HEK293 (cell line): ENCODE measurements around the gene ABCA7.

Experiments used
- FEZF1 ChIP-seq: fragments of 450-650 bp; formaldehyde crosslinking; IDR thresholded peaks from 2 replicates; pipeline ENCODE4 v1.5.1; 2016; ENCODE audit warnings: missing biosample characterization, missing genetic modification characterization
- HOXD13 ChIP-seq: sonication (generic); formaldehyde crosslinking; IDR thresholded peaks from 2 replicates; pipeline ENCODE4 v1.8.0; 2022; ENCODE audit warnings: missing genetic modification reagents, borderline replicate concordance
- IKZF3 ChIP-seq: fragments of 450-650 bp; IDR thresholded peaks from 2 replicates; pipeline ENCODE4 v1.5.0; 2018; ENCODE audit warnings: missing biosample characterization, mild to moderate bottlenecking, missing genetic modification characterization, moderate library complexity
- KLF10 ChIP-seq: fragments of 450-650 bp; IDR thresholded peaks from 2 replicates; pipeline ENCODE4 v1.5.1; 2018; ENCODE audit warnings: missing biosample characterization, mild to moderate bottlenecking, missing genetic modification characterization
- MYNN ChIP-seq: fragments of 450-650 bp; formaldehyde crosslinking; IDR thresholded peaks from 2 replicates; pipeline ENCODE4 v1.5.1; 2016; ENCODE audit warnings: missing biosample characterization, missing genetic modification characterization, borderline replicate concordance
- OVOL3 ChIP-seq: fragments of 450-650 bp; formaldehyde crosslinking; IDR thresholded peaks from 2 replicates; pipeline ENCODE4 v1.5.1; 2016; ENCODE audit warnings: missing biosample characterization, missing genetic modification characterization
- SCRT2 ChIP-seq: fragments of 450-650 bp; formaldehyde crosslinking; IDR thresholded peaks from 2 replicates; pipeline ENCODE4 v1.5.1; 2016; ENCODE audit warnings: missing biosample characterization, missing genetic modification characterization
- SP2 ChIP-seq: fragments of 450-650 bp; formaldehyde crosslinking; IDR thresholded peaks from 2 replicates; pipeline ENCODE4 v1.5.1; 2016; ENCODE audit warnings: missing biosample characterization, missing genetic modification characterization
- WT1 ChIP-seq: fragments of 450-650 bp; formaldehyde crosslinking; IDR thresholded peaks from 2 replicates; pipeline ENCODE4 v1.5.1; 2016; ENCODE audit warnings: missing biosample characterization, missing genetic modification characterization
- ZEB2 ChIP-seq: fragments of 450-650 bp; formaldehyde crosslinking; IDR thresholded peaks from 2 replicates; pipeline ENCODE4 v1.5.1; 2016; ENCODE audit warnings: missing biosample characterization, missing genetic modification characterization
- ZNF114 ChIP-seq: fragments of 450-650 bp; formaldehyde crosslinking; IDR thresholded peaks from 2 replicates; pipeline ENCODE4 v1.5.0; 2017; ENCODE audit warnings: missing biosample characterization, missing genetic modification characterization
- ZNF169 ChIP-seq: fragments of 450-650 bp; formaldehyde crosslinking; IDR thresholded peaks from 2 replicates; pipeline ENCODE4 v1.5.1; 2016; ENCODE audit warnings: missing biosample characterization, missing genetic modification characterization
- ZNF221 ChIP-seq: fragments of 450-650 bp; formaldehyde crosslinking; IDR thresholded peaks from 2 replicates; pipeline ENCODE4 v1.5.1; 2017; ENCODE audit warnings: missing biosample characterization, missing genetic modification characterization, borderline replicate concordance
- ZNF239 ChIP-seq: fragments of 450-650 bp; formaldehyde crosslinking; IDR thresholded peaks from 2 replicates; pipeline ENCODE4 v1.5.1; 2016; ENCODE audit warnings: missing biosample characterization, missing genetic modification characterization
- ZNF404 ChIP-seq: fragments of 450-650 bp; formaldehyde crosslinking; IDR thresholded peaks from 2 replicates; pipeline ENCODE4 v1.5.1; 2017; ENCODE audit warnings: missing biosample characterization, missing genetic modification characterization
- ZNF513 ChIP-seq: fragments of 450-650 bp; IDR thresholded peaks from 2 replicates; pipeline ENCODE4 v1.5.1; 2018; ENCODE audit warnings: missing biosample characterization, missing genetic modification characterization
- ZNF561 ChIP-seq: fragments of 450-650 bp; IDR thresholded peaks from 2 replicates; pipeline ENCODE4 v1.5.1; 2018; ENCODE audit warnings: missing biosample characterization, missing genetic modification characterization, borderline replicate concordance
- ZNF585B ChIP-seq: fragments of 450-650 bp; formaldehyde crosslinking; IDR thresholded peaks from 2 replicates; pipeline ENCODE4 v1.5.1; 2016; ENCODE audit warnings: missing biosample characterization, missing genetic modification characterization
- ZNF629 ChIP-seq: fragments of 450-650 bp; formaldehyde crosslinking; IDR thresholded peaks from 2 replicates; pipeline ENCODE4 v1.5.1; 2017; ENCODE audit warnings: missing biosample characterization, missing genetic modification characterization
- ZNF664 ChIP-seq: fragments of 450-650 bp; formaldehyde crosslinking; IDR thresholded peaks from 2 replicates; pipeline ENCODE4 v1.5.1; 2016; ENCODE audit warnings: missing biosample characterization, missing genetic modification characterization
- ZNF777 ChIP-seq: fragments of 450-650 bp; formaldehyde crosslinking; IDR thresholded peaks from 2 replicates; pipeline ENCODE4 v1.5.1; 2017; ENCODE audit warnings: missing biosample characterization, missing genetic modification characterization, borderline replicate concordance
- ZNF791 ChIP-seq: fragments of 450-650 bp; formaldehyde crosslinking; IDR thresholded peaks from 2 replicates; pipeline ENCODE4 v1.5.1; 2016; ENCODE audit warnings: missing biosample characterization, missing genetic modification characterization
- ZXDB ChIP-seq: fragments of 450-650 bp; formaldehyde crosslinking; IDR thresholded peaks from 2 replicates; pipeline ENCODE4 v1.5.1; 2016; ENCODE audit warnings: missing biosample characterization, missing genetic modification characterization
- TF ChIP-seq, protein P1 (sequence below): fragments of 450-650 bp; formaldehyde crosslinking; IDR thresholded peaks from 2 replicates; pipeline ENCODE4 v1.5.1; 2016; ENCODE audit warnings: missing biosample characterization, missing genetic modification characterization
- TF ChIP-seq, protein P2 (sequence below): fragments of 450-650 bp; formaldehyde crosslinking; IDR thresholded peaks from 2 replicates; pipeline ENCODE4 v1.5.1; 2017; ENCODE audit warnings: missing biosample characterization, missing genetic modification characterization
- TF ChIP-seq, protein P3 (sequence below): fragments of 450-650 bp; formaldehyde crosslinking; IDR thresholded peaks from 2 replicates; pipeline ENCODE4 v1.5.1; 2016; ENCODE audit warnings: missing biosample characterization, missing genetic modification characterization, borderline replicate concordance

The ABCA7 gene

GRCh38 chr19:1018932-1019615 lies 20.8 kb upstream of the ABCA7 start (continued):
- TF ChIP-seq ZXDB (tag by site-specific recombination) (no peak), SCRT2 (0 out of 2 replicates have a peak, but pooled peaks have one; percentile 25), ZEB2 (tag by site-specific recombination) (no peak), ZNF513 (tag by site-specific recombination) (no peak), ZNF239 (tag by site-specific recombination) (no peak), ZNF629 (tag by site-specific recombination) (no peak), ZNF791 (tag by site-specific recombination) (no peak), IKZF3 (tag by site-specific recombination) (peak; percentile 61; the same call in 1 of the 2 replicates), ZNF561 (no peak), ZNF585B (tag by site-specific recombination) (no peak), SP2 (tag by site-specific recombination) (peak; percentile 64), HOXD13 (CRISPR knock-in tag) (no peak), KLF10 (no peak), WT1 (tag by site-specific recombination) (no peak), ZNF777 (tag by site-specific recombination) (no peak), ZNF664 (tag by site-specific recombination) (no peak), ZNF114 (tag by site-specific recombination) (no peak), ZNF169 (tag by site-specific recombination) (no peak), ZNF404 (tag by site-specific recombination) (no peak), ZNF221 (tag by site-specific recombination) (no peak), OVOL3 (tag by site-specific recombination) (no peak), FEZF1 (no peak), MYNN (no peak)
- TF ChIP-seq, protein P1, sequence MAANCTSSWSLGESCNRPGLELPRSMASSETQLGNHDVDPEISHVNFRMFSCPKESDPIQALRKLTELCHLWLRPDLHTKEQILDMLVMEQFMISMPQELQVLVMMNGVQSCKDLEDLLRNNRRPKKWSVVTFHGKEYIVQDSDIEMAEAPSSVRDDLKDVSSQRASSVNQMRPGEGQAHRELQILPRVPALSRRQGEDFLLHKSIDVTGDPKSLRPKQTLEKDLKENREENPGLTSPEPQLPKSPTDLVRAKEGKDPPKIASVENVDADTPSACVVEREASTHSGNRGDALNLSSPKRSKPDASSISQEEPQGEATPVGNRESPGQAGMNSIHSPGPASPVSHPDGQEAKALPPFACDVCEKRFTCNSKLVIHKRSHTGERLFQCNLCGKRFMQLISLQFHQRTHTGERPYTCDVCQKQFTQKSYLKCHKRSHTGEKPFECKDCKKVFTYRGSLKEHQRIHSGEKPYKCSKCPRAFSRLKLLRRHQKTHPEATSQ (tag by site-specific recombination) = no peak
- TF ChIP-seq, protein P2, sequence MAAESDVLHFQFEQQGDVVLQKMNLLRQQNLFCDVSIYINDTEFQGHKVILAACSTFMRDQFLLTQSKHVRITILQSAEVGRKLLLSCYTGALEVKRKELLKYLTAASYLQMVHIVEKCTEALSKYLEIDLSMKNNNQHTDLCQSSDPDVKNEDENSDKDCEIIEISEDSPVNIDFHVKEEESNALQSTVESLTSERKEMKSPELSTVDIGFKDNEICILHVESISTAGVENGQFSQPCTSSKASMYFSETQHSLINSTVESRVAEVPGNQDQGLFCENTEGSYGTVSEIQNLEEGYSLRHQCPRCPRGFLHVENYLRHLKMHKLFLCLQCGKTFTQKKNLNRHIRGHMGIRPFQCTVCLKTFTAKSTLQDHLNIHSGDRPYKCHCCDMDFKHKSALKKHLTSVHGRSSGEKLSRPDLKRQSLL = peak; percentile 84
- TF ChIP-seq, protein P3, sequence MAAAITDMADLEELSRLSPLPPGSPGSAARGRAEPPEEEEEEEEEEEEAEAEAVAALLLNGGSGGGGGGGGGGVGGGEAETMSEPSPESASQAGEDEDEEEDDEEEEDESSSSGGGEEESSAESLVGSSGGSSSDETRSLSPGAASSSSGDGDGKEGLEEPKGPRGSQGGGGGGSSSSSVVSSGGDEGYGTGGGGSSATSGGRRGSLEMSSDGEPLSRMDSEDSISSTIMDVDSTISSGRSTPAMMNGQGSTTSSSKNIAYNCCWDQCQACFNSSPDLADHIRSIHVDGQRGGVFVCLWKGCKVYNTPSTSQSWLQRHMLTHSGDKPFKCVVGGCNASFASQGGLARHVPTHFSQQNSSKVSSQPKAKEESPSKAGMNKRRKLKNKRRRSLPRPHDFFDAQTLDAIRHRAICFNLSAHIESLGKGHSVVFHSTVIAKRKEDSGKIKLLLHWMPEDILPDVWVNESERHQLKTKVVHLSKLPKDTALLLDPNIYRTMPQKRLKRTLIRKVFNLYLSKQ (tag by site-specific recombination) = no peak
